PC-3 (cell line): Measurements from ENCODE around the gene ARL14.

ENCODE experiments used
- CTCF ChIP-seq: fragments of 300-600 bp; sonication (generic); conservative IDR thresholded peaks from 2 replicates; pipeline ENCODE4 v1.5.1; 2017; ENCODE audit warnings: antibody characterized with exemption, low read depth, mild to moderate bottlenecking, low read length
- EZH2 ChIP-seq: fragments of 300-600 bp; sonication (generic); IDR thresholded peaks from one replicate; pipeline ENCODE4 v1.6.1; 2017; ENCODE audit warnings: antibody characterized with exemption, mild to moderate bottlenecking, low read length; ENCODE audit not compliant: unreplicated experiment

- no peak for TF ChIP-seq EZH2
- TF ChIP-seq CTCF: no peak
Measured at GRCh38 chr3:160694345-160694744, 17.4 kb downstream of the ARL14 start.
